HG03025 (cell line): ENCODE measurements around the gene HEMGN.
"Not testable (repeated sequence)": the region's sequence is repeated elsewhere in the genome, so short reads cannot be mapped to it uniquely, and the experiment has no call there.

Source experiments
- ATAC-seq: cut with Tn5 transposase; IDR thresholded peaks from one replicate; pipeline ENCODE4 v1.9.1; 2021; ENCODE audit warnings: mild to moderate bottlenecking, moderate library complexity; ENCODE audit not compliant: unreplicated experiment, low FRiP score

The HEMGN gene

GRCh38 chr9:97964901-97965300 lies 26.9 kb upstream of the HEMGN start:
- no peak for ATAC-seq

GRCh38 chr9:97963232-97963631 lies 25.3 kb upstream of the HEMGN start:
- ATAC-seq = no peak

GRCh38 chr9:97962575-97962974 lies 24.6 kb upstream of the HEMGN start:
- no peak for ATAC-seq

- no peak for ATAC-seq
Measured at GRCh38 chr9:97962136-97962535, 24.2 kb upstream of the HEMGN start.

- no peak for ATAC-seq
Measured at GRCh38 chr9:97961361-97961760, 23.4 kb upstream of the HEMGN start.

GRCh38 chr9:97960678-97961328 lies 22.8 kb upstream of the HEMGN start:
- not testable (repeated sequence) for ATAC-seq

GRCh38 chr9:97959585-97959984 lies 21.6 kb upstream of the HEMGN start:
- no peak for ATAC-seq

- no peak for ATAC-seq
Measured at GRCh38 chr9:97958812-97959511, 21.0 kb upstream of the HEMGN start.

- ATAC-seq = no peak
Measured at GRCh38 chr9:97956331-97956730, 18.4 kb upstream of the HEMGN start.

GRCh38 chr9:97954550-97954989 lies 16.6 kb upstream of the HEMGN start:
- ATAC-seq = no peak

GRCh38 chr9:97950873-97951272 lies 12.9 kb upstream of the HEMGN start:
- not testable (repeated sequence) for ATAC-seq

- not testable (repeated sequence) for ATAC-seq
Measured at GRCh38 chr9:97947094-97947493, 9.1 kb upstream of the HEMGN start.

- not testable (repeated sequence) for ATAC-seq
Measured at GRCh38 chr9:97945470-97945869, 7.5 kb upstream of the HEMGN start.

- no peak for ATAC-seq
Measured at GRCh38 chr9:97944612-97945011, 6.6 kb upstream of the HEMGN start.

GRCh38 chr9:97943308-97943855 lies 5.4 kb upstream of the HEMGN start:
- ATAC-seq = no peak

- ATAC-seq = no peak
Measured at GRCh38 chr9:97941323-97941722, 3.4 kb upstream of the HEMGN start.

GRCh38 chr9:97940741-97941140 lies 2.8 kb upstream of the HEMGN start:
- no peak for ATAC-seq

- no peak for ATAC-seq
Measured at GRCh38 chr9:97940233-97940632, 2.3 kb upstream of the HEMGN start.

GRCh38 chr9:97936998-97937397 lies 974 bp downstream of the HEMGN start:
- no peak for ATAC-seq

GRCh38 chr9:97935276-97935675 lies 2.7 kb downstream of the HEMGN start:
- ATAC-seq = no peak

- no peak for ATAC-seq
Measured at GRCh38 chr9:97934321-97935115, 3.5 kb downstream of the HEMGN start.
